K562 (cell line): Measurements from ENCODE around the gene PRR14.

Experiments used
- MAFG ChIP-seq: fragments of 450-650 bp; conservative IDR thresholded peaks from 2 replicates; pipeline ENCODE4 v1.6.1; 2016; ENCODE audit warnings: missing genetic modification characterization, missing compliant biosample characterization
- MAZ ChIP-seq, 2 experiments: fragments of 450-650 bp in 1 of 2; sonication (generic) in 1 of 2; formaldehyde crosslinking; IDR thresholded peaks in 1 of 2; conservative IDR thresholded peaks in 1 of 2; 2 replicates each; pipeline versions ENCODE4 v1.4.0 to v1.5.0; 2020; ENCODE audit warnings: mild to moderate bottlenecking in 1 of 2, missing genetic modification reagents in 1 of 2
- TAF1 ChIP-seq: IDR thresholded peaks from 2 replicates; pipeline ENCODE4 v1.6.1; 2011; ENCODE audit warnings: mild to moderate bottlenecking, low read length, moderate library complexity; ENCODE audit not compliant: insufficient read depth, control insufficient read depth, severe bottlenecking; ENCODE audit errors: extremely low read depth
- TF ChIP-seq, protein P1 (sequence below): fragments of 250-450 bp; sonication (Bioruptor Pico); IDR thresholded peaks from 2 replicates; pipeline ENCODE4 v1.9.0; 2021; ENCODE audit warnings: mild to moderate bottlenecking
- TF ChIP-seq, protein P2 (sequence below), 3 experiments: IDR thresholded peaks in 2 of 3; conservative IDR thresholded peaks in 1 of 3; 2 replicates each; pipeline ENCODE4 v1.5.1; 2011 to 2012; ENCODE audit warnings: low read length in 3 of 3, mild to moderate bottlenecking in 3 of 3, control low read depth in 2 of 3, improper control_type of control experiment in 1 of 3, inconsistent platforms in 1 of 3, low read depth in 1 of 3, mixed read lengths in 1 of 3, moderate library complexity in 1 of 3; ENCODE audit not compliant: insufficient read depth in 2 of 3

DNA sequence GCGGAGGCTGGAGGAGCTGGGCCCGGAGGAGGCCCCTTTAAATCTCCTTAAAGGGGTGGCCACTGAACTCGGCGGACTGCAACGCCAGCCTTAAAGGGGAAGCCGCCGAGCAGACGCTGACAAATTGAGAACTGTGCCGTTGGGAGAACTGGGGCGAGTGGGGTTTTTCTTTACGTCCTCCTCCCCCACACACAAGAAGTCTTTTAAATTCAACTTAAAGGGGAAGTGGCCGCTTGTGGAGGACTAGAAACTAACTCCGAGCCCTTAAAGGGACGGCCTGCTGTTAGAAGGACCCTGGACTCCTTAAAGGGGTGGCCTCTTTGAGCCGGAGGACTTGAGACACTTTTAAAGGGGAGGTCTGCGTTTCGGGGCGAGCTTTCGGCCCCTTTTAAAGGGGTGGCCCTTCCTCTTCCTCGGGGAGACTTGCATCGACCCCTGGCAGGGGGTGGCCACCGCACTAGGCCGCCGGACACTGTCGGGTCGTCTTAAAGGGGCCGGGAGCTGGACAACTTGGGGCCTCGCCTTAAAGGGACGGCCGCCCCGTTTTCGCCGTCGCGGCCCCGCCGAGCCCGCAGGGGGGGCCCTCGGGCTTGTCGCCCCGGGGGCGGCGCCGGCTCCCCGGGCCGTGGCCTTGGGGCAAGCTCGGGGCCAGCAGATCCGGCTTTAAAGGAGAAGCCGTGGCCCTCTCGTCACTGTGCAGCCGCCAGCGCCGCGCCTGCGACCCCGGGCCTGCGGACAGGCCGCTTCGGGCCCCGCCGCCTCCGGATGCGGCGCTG lies 8.2 kb downstream of the PRR14 start:
- TF ChIP-seq TAF1 (peak; percentile 35), MAZ (CRISPR knock-in tag; conservative IDR thresholded peaks at IDR 0.05 in 1 of 2, IDR thresholded peaks at IDR 0.05 in 1 of 2) (peak in 1 of 2 experiments; percentile 4; a peak in 2 of 4 replicates), MAFG (tag) (no peak)
- TF ChIP-seq, protein P1, sequence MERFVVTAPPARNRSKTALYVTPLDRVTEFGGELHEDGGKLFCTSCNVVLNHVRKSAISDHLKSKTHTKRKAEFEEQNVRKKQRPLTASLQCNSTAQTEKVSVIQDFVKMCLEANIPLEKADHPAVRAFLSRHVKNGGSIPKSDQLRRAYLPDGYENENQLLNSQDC (CRISPR knock-in tag): no peak
- TF ChIP-seq, protein P2, sequence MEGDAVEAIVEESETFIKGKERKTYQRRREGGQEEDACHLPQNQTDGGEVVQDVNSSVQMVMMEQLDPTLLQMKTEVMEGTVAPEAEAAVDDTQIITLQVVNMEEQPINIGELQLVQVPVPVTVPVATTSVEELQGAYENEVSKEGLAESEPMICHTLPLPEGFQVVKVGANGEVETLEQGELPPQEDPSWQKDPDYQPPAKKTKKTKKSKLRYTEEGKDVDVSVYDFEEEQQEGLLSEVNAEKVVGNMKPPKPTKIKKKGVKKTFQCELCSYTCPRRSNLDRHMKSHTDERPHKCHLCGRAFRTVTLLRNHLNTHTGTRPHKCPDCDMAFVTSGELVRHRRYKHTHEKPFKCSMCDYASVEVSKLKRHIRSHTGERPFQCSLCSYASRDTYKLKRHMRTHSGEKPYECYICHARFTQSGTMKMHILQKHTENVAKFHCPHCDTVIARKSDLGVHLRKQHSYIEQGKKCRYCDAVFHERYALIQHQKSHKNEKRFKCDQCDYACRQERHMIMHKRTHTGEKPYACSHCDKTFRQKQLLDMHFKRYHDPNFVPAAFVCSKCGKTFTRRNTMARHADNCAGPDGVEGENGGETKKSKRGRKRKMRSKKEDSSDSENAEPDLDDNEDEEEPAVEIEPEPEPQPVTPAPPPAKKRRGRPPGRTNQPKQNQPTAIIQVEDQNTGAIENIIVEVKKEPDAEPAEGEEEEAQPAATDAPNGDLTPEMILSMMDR (IDR thresholded peaks at IDR 0.05 in 2 of 3, conservative IDR thresholded peaks at IDR 0.05 in 1 of 3; ENCODE audit: insufficient read depth in 2 of 3, low read depth in 1 of 3, low read length in 3 of 3): peak; percentile 30 to 54 (median 45); a peak in 4 of 6 replicates
